ENCODE data around the gene RNF19B.
"Not testable (repeated sequence)": the region's sequence is repeated elsewhere in the genome, so short reads cannot be mapped to it uniquely, and the experiment has no call there.

Gene RNF19B

GRCh38 chr1:32928715-32929114, 35.9 kb downstream of the RNF19B start:
- no peak for DNase-seq (ENCODE audit: low read depth in 2 of 2)

GRCh38 chr1:32928285-32928684, 36.3 kb downstream of the RNF19B start:
- no peak for DNase-seq (ENCODE audit: low read depth in 2 of 2)

GRCh38 chr1:32927441-32927840, 37.2 kb downstream of the RNF19B start:
- no peak for DNase-seq (ENCODE audit: low read depth in 2 of 2)

GRCh38 chr1:32926562-32926961, 38.0 kb downstream of the RNF19B start:
- no peak for DNase-seq (ENCODE audit: low read depth in 2 of 2)

- no peak for DNase-seq (ENCODE audit: low read depth in 2 of 2)
These were observed 39.0 kb downstream of the RNF19B start for GRCh38 chr1:32925403-32926162.

GRCh38 chr1:32924881-32925344, 39.7 kb downstream of the RNF19B start:
- no peak for DNase-seq (ENCODE audit: low read depth in 2 of 2)

- no peak for DNase-seq (ENCODE audit: low read depth in 2 of 2)
These were observed 43.8 kb downstream of the RNF19B start for GRCh38 chr1:32920833-32921232.

- peak; percentile 47 to 51 for DNase-seq (ENCODE audit: low read depth in 2 of 2)
These were observed 44.5 kb downstream of the RNF19B start for GRCh38 chr1:32919811-32920733.

- DNase-seq (ENCODE audit: low read depth in 2 of 2), result no peak
These were observed 46.4 kb downstream of the RNF19B start for GRCh38 chr1:32918179-32918578.

- no peak for DNase-seq (ENCODE audit: low read depth in 2 of 2)
These were observed 47.1 kb downstream of the RNF19B start for GRCh38 chr1:32917521-32917920.

GRCh38 chr1:32915766-32916706, 48.6 kb downstream of the RNF19B start:
- DNase-seq (ENCODE audit: low read depth in 2 of 2), result no peak

- no peak for DNase-seq (ENCODE audit: low read depth in 2 of 2)
These were observed 54.3 kb downstream of the RNF19B start for GRCh38 chr1:32910319-32910718.

GRCh38 chr1:32907435-32907834, 57.2 kb downstream of the RNF19B start:
- no peak for DNase-seq (ENCODE audit: low read depth in 2 of 2)

GRCh38 chr1:32906654-32907053, 58.0 kb downstream of the RNF19B start:
- no peak for DNase-seq (ENCODE audit: low read depth in 2 of 2)

- DNase-seq (ENCODE audit: low read depth in 2 of 2), result not testable (repeated sequence)
These were observed 59.0 kb downstream of the RNF19B start for GRCh38 chr1:32905588-32905987.

- no peak for DNase-seq (ENCODE audit: low read depth in 2 of 2)
These were observed 59.8 kb downstream of the RNF19B start for GRCh38 chr1:32904797-32905196.

- DNase-seq (ENCODE audit: low read depth in 2 of 2), result no peak
These were observed 60.4 kb downstream of the RNF19B start for GRCh38 chr1:32903991-32904785.

- DNase-seq (ENCODE audit: low read depth in 2 of 2), result no peak
These were observed 62.1 kb downstream of the RNF19B start for GRCh38 chr1:32902535-32902920.

- DNase-seq (ENCODE audit: low read depth in 2 of 2), result no peak
These were observed 62.6 kb downstream of the RNF19B start for GRCh38 chr1:32901823-32902534.
